HepG2 (cell line): Measurements from ENCODE around the gene SMARCC1. TPM values are rescaled to one million over a fixed set of nuclear protein-coding genes. Genes with fewer than 3 reads are reported as not detected.
A peak's percentile ranks its signal among the peaks of the same experiment; 100 is the strongest.

Source experiments
- ATF7 ChIP-seq, 2 experiments: fragments of 450-650 bp in 1 of 2; sonication (generic) in 1 of 2; formaldehyde crosslinking in 1 of 2; IDR thresholded peaks; 2 replicates each; pipeline versions ENCODE4 v1.4.0 to v1.6.1; 2016 to 2020; ENCODE audit warnings: antibody characterized with exemption in 1 of 2, mild to moderate bottlenecking in 1 of 2, missing genetic modification reagents in 1 of 2
- CREM ChIP-seq, 2 experiments: sonication (generic) in 1 of 2; formaldehyde crosslinking in 1 of 2; IDR thresholded peaks; 2 replicates each; pipeline versions ENCODE4 v1.4.0 to v1.6.1; 2016 to 2020; ENCODE audit warnings: antibody characterized with exemption in 1 of 2, mild to moderate bottlenecking in 1 of 2, missing genetic modification reagents in 1 of 2
- ETS1 ChIP-seq: sonication (generic); formaldehyde crosslinking; IDR thresholded peaks from 2 replicates; pipeline ENCODE4 v1.4.0; 2020; ENCODE audit warnings: missing genetic modification reagents
- FOXC1 ChIP-seq: sonication (generic); formaldehyde crosslinking; IDR thresholded peaks from 2 replicates; pipeline ENCODE4 v1.8.0; 2022; ENCODE audit warnings: mild to moderate bottlenecking, missing genetic modification reagents, borderline replicate concordance
- GFI1 ChIP-seq: sonication (generic); formaldehyde crosslinking; IDR thresholded peaks from 2 replicates; pipeline ENCODE4 v1.5.0; 2020; ENCODE audit warnings: missing genetic modification reagents, mild to moderate bottlenecking, borderline replicate concordance
- HNF4G ChIP-seq, 2 experiments: sonication (generic) in 1 of 2; formaldehyde crosslinking in 1 of 2; IDR thresholded peaks; 2 replicates each; pipeline versions ENCODE4 v1.4.0 to v1.6.1; 2011 to 2020; ENCODE audit warnings: borderline replicate concordance in 2 of 2, low read depth in 2 of 2, mild to moderate bottlenecking in 2 of 2, low read length in 1 of 2, missing genetic modification reagents in 1 of 2, moderate library complexity in 1 of 2
- KDM1A ChIP-seq: IDR thresholded peaks from 2 replicates; pipeline ENCODE4 v1.6.1; 2016; ENCODE audit warnings: missing compliant biosample characterization
- MAFF ChIP-seq: IDR thresholded peaks from 2 replicates; pipeline ENCODE4 v1.6.1; 2011; ENCODE audit warnings: low read depth, low read length, improper control_type of control experiment
- MED8 ChIP-seq: sonication (generic); formaldehyde crosslinking; IDR thresholded peaks from 2 replicates; pipeline ENCODE4 v1.8.1; 2023; ENCODE audit warnings: mild to moderate bottlenecking, missing genetic modification reagents; ENCODE audit not compliant: insufficient replicate concordance
- NFAT5 ChIP-seq: sonication (generic); formaldehyde crosslinking; IDR thresholded peaks from 2 replicates; pipeline ENCODE4 v1.4.0; 2020; ENCODE audit warnings: missing genetic modification reagents
- ONECUT2 ChIP-seq: sonication (generic); formaldehyde crosslinking; IDR thresholded peaks from 2 replicates; pipeline ENCODE4 v1.4.0; 2020; ENCODE audit warnings: missing genetic modification reagents
- RARA ChIP-seq: IDR thresholded peaks from 2 replicates; pipeline ENCODE4 v1.6.1; 2016; ENCODE audit warnings: missing genetic modification reagents, missing compliant biosample characterization
- RBFOX2 ChIP-seq: fragments of 200-400 bp; formaldehyde crosslinking; IDR thresholded peaks from 2 replicates; pipeline ENCODE4 v1.6.1; 2017; ENCODE audit warnings: low read depth, mild to moderate bottlenecking, low read length
- REPIN1 ChIP-seq: sonication (generic); formaldehyde crosslinking; IDR thresholded peaks from 2 replicates; pipeline ENCODE4 v1.8.0; 2022; ENCODE audit warnings: missing genetic modification reagents, low read depth, mild to moderate bottlenecking, borderline replicate concordance
- SIN3B ChIP-seq: fragments of 150-350 bp; IDR thresholded peaks from 2 replicates; pipeline ENCODE4 v1.6.1; 2014; ENCODE audit warnings: low read length
- SKI ChIP-seq: fragments of 450-650 bp; IDR thresholded peaks from one replicate; pipeline ENCODE4 v1.6.1; 2018; ENCODE audit warnings: mild to moderate bottlenecking; ENCODE audit not compliant: partially characterized antibody
- SP2 ChIP-seq: sonication (generic); formaldehyde crosslinking; IDR thresholded peaks from 2 replicates; pipeline ENCODE4 v1.5.1; 2020; ENCODE audit warnings: mild to moderate bottlenecking, missing genetic modification reagents
- U2AF1 ChIP-seq: fragments of 200-400 bp; formaldehyde crosslinking; optimal IDR thresholded peaks from 2 replicates; pipeline ENCODE3; 2017; ENCODE audit warnings: mild to moderate bottlenecking, low read depth, low read length
- ZMYM2 ChIP-seq: sonication (generic); formaldehyde crosslinking; IDR thresholded peaks from 2 replicates; pipeline ENCODE4 v1.8.0; 2022; ENCODE audit warnings: mild to moderate bottlenecking, missing genetic modification reagents
- ZNF10 ChIP-seq: sonication (generic); formaldehyde crosslinking; IDR thresholded peaks from 2 replicates; pipeline ENCODE4 v1.4.0; 2020; ENCODE audit warnings: mild to moderate bottlenecking, low read depth, missing genetic modification reagents, borderline replicate concordance
- ZNF180 ChIP-seq: sonication (generic); formaldehyde crosslinking; IDR thresholded peaks from 2 replicates; pipeline ENCODE4 v1.4.0; 2020; ENCODE audit warnings: low read depth, missing genetic modification reagents, borderline replicate concordance
- ZNF326 ChIP-seq: sonication (generic); formaldehyde crosslinking; IDR thresholded peaks from 2 replicates; pipeline ENCODE4 v1.4.0; 2020; ENCODE audit warnings: missing genetic modification reagents, borderline replicate concordance
- ZNF382 ChIP-seq: sonication (generic); formaldehyde crosslinking; IDR thresholded peaks from 2 replicates; pipeline ENCODE4 v1.5.0; 2020; ENCODE audit warnings: missing genetic modification reagents, mild to moderate bottlenecking, borderline replicate concordance
- ZNF460 ChIP-seq: sonication (generic); formaldehyde crosslinking; IDR thresholded peaks from 2 replicates; pipeline ENCODE4 v1.5.1; 2020; ENCODE audit warnings: missing genetic modification reagents, mild to moderate bottlenecking, borderline replicate concordance
- ZNF788 ChIP-seq: sonication (generic); formaldehyde crosslinking; IDR thresholded peaks from 2 replicates; pipeline ENCODE4 v1.5.0; 2020; ENCODE audit warnings: mild to moderate bottlenecking, missing genetic modification reagents, borderline replicate concordance
- polyA plus RNA-seq, 8 experiments: library from polyadenylated mRNA; depleted of rRNA in 3 of 8; stranded (reverse) in 7 of 8; unstranded in 1 of 8; fragments of >200 nt; fragmentation: Illumina TruSeq in 4 of 8; extraction: Trizol in 4 of 8; gene quantifications; 2 replicates each; pipeline versions ENCODE4 v1.2.1 to v1.2.3, GENCODE V29; 2011 to 2016; ENCODE audit warnings: low read depth in 4 of 8, missing spikeins in 1 of 8, mixed read lengths in 1 of 8; ENCODE audit not compliant: insufficient read depth in 1 of 8
- total RNA-seq, 5 experiments: library from RNA; depleted of rRNA; stranded (reverse); fragments of >200 nt; fragmentation: Illumina TruSeq; extraction: Trizol; gene quantifications; 2 replicates each; pipeline ENCODE4 v1.2.3, GENCODE V29; 2016; ENCODE audit warnings: low read depth in 1 of 5

SMARCC1 gene
- total and polyA plus RNA-seq, 2 of the 13 experiments (the other 11 are each of a cell fraction or from before 2014, with no cell fraction given): 47.9 to 58.4 TPM

- TF ChIP-seq ETS1 (CRISPR knock-in tag) (no peak), SIN3B (no peak), KDM1A (no peak), ZNF10 (CRISPR knock-in tag) (no peak), MAFF (no peak), SKI (no peak), HNF4G (IDR thresholded peaks at IDR 0.05; ENCODE audit: borderline replicate concordance, low read depth, low read length) (no peak), HNF4G (CRISPR knock-in tag; IDR thresholded peaks at IDR 0.05; ENCODE audit: borderline replicate concordance, low read depth) (no peak), REPIN1 (CRISPR knock-in tag) (no peak), CREM (IDR thresholded peaks at IDR 0.05) (no peak), CREM (CRISPR knock-in tag; IDR thresholded peaks at IDR 0.05) (no peak), RBFOX2 (no peak), ATF7 (IDR thresholded peaks at IDR 0.05) (no peak), ATF7 (CRISPR knock-in tag; IDR thresholded peaks at IDR 0.05) (no peak), ZMYM2 (CRISPR knock-in tag) (no peak), SP2 (CRISPR knock-in tag) (no peak), MED8 (no peak), ZNF326 (CRISPR knock-in tag) (no peak), FOXC1 (0 out of 2 replicates have a peak, but pooled peaks have one; percentile 19), ONECUT2 (CRISPR knock-in tag) (no peak), RARA (CRISPR knock-in tag) (no peak), ZNF460 (CRISPR knock-in tag) (no peak), U2AF1 (no peak), ZNF382 (CRISPR knock-in tag) (no peak), GFI1 (CRISPR knock-in tag) (no peak), NFAT5 (CRISPR knock-in tag) (no peak), ZNF788 (CRISPR knock-in tag) (no peak), ZNF180 (no peak)
Observed at GRCh38 chr3:47577583-47578118, 204.0 kb downstream of the SMARCC1 start (continued).
